Liver (tissue), 9 donors: ENCODE data around the gene AMBRA1. TPM values are rescaled to one million over a fixed set of nuclear protein-coding genes. Genes with fewer than 3 reads are reported as not detected.

ENCODE experiments used
- DNase-seq: peaks from one replicate; pipeline ENCODE4 v3.0.0-alpha.2; 2017; ENCODE audit warnings: low spot score
- H3K27ac ChIP-seq, 2 donors: one replicate each; pipeline ENCODE4 v1.7.0; 2013; ENCODE audit warnings: inconsistent platforms in 2 of 2, low read length in 2 of 2, control low read depth in 1 of 2, low read depth in 1 of 2, mild to moderate bottlenecking in 1 of 2
- H3K27me3 ChIP-seq, 4 donors: one replicate each; pipeline versions ENCODE4 v1.6.1 to v1.7.0; 2013; ENCODE audit warnings: low read length in 3 of 4, inconsistent platforms in 1 of 4, mild to moderate bottlenecking in 1 of 4, moderate library complexity in 1 of 4; ENCODE audit not compliant: control insufficient read depth in 4 of 4, insufficient read depth in 4 of 4
- H3K36me3 ChIP-seq, 4 donors: one replicate each; pipeline versions ENCODE4 v1.6.1 to v1.7.0; 2013; ENCODE audit warnings: low read length in 3 of 4, mild to moderate bottlenecking in 3 of 4, low read depth in 1 of 4, moderate library complexity in 1 of 4; ENCODE audit not compliant: control insufficient read depth in 4 of 4, insufficient read depth in 3 of 4
- H3K4me1 ChIP-seq, 4 donors: one replicate each; pipeline versions ENCODE4 v1.6.1 to v1.7.0; 2013; ENCODE audit warnings: low read length in 3 of 4, mild to moderate bottlenecking in 3 of 4, moderate library complexity in 1 of 4; ENCODE audit not compliant: control insufficient read depth in 4 of 4, insufficient read depth in 4 of 4
- H3K4me3 ChIP-seq, 3 donors: one replicate each; pipeline versions ENCODE4 v1.6.1 to v1.7.0; 2013; ENCODE audit warnings: low read length in 3 of 3, control low read depth in 1 of 3, low read depth in 1 of 3, mild to moderate bottlenecking in 1 of 3
- H3K9ac ChIP-seq, 2 donors: one replicate each; pipeline ENCODE4 v1.7.0; 2013; ENCODE audit warnings: low read length in 2 of 2, mild to moderate bottlenecking in 2 of 2, moderate library complexity in 2 of 2, control low read depth in 1 of 2, low read depth in 1 of 2
- H3K9me3 ChIP-seq, 4 donors: one replicate each; pipeline versions ENCODE4 v1.6.1 to v1.7.0; 2013; ENCODE audit warnings: low read length in 3 of 4; ENCODE audit not compliant: control insufficient read depth in 4 of 4
- ATF3 ChIP-seq: IDR thresholded peaks from 2 replicates; pipeline ENCODE4 v1.6.1; 2016; ENCODE audit warnings: antibody characterized with exemption
- CTCF ChIP-seq: fragments of 150-350 bp; IDR thresholded peaks from 2 replicates; pipeline ENCODE4 v1.5.1; 2017; ENCODE audit warnings: improper control_type of control experiment, low read depth, low read length; ENCODE audit not compliant: missing input control
- EGR1 ChIP-seq, 2 donors: IDR thresholded peaks; 2 replicates each; pipeline ENCODE4 v1.6.1; 2016 to 2018; ENCODE audit warnings: antibody characterized with exemption in 2 of 2, low read depth in 2 of 2
- FOXA1 ChIP-seq: IDR thresholded peaks from 2 replicates; pipeline ENCODE4 v1.6.1; 2016; ENCODE audit warnings: antibody characterized with exemption
- GABPA ChIP-seq, 2 donors: IDR thresholded peaks in 1 of 2; conservative IDR thresholded peaks in 1 of 2; 2 replicates each; pipeline ENCODE4 v1.6.1; 2016; ENCODE audit warnings: antibody characterized with exemption in 2 of 2, mild to moderate bottlenecking in 1 of 2, moderate library complexity in 1 of 2
- JUND ChIP-seq, 2 donors: IDR thresholded peaks; 2 replicates each; pipeline ENCODE4 v1.6.1; 2016; ENCODE audit warnings: antibody characterized with exemption in 2 of 2
- MAX ChIP-seq: IDR thresholded peaks from 2 replicates; pipeline ENCODE4 v1.6.1; 2016; ENCODE audit warnings: antibody characterized with exemption
- REST ChIP-seq: IDR thresholded peaks from 2 replicates; pipeline ENCODE4 v1.6.1; 2016; ENCODE audit warnings: antibody characterized with exemption, mild to moderate bottlenecking
- RXRA ChIP-seq, 2 donors: IDR thresholded peaks; 2 replicates each; pipeline ENCODE4 v1.6.1; 2017 to 2018; ENCODE audit warnings: antibody characterized with exemption in 2 of 2, mild to moderate bottlenecking in 1 of 2
- SP1 ChIP-seq: IDR thresholded peaks from 2 replicates; pipeline ENCODE4 v1.6.1; 2018; ENCODE audit warnings: antibody characterized with exemption, mild to moderate bottlenecking
- TAF1 ChIP-seq: conservative IDR thresholded peaks from 2 replicates; pipeline ENCODE4 v1.6.1; 2016; ENCODE audit warnings: antibody characterized with exemption, mild to moderate bottlenecking
- YY1 ChIP-seq: IDR thresholded peaks from 2 replicates; pipeline ENCODE4 v1.6.1; 2016; ENCODE audit warnings: antibody characterized with exemption, mild to moderate bottlenecking
- WGBS: extraction: QIAGEN DNeasy Blood & Tissue Kit; methylation state at CpG from one replicate; pipeline ENCODE4 v1.1.7; 2013; 5-methylcytosine and 5-hydroxymethylcytosine counted together
- polyA plus RNA-seq, 2 donors: library from polyadenylated mRNA; stranded (reverse) in 1 of 2; unstranded in 1 of 2; fragments of 200-250 nt in 1 of 2; fragments of >200 nt in 1 of 2; fragmentation: Nextera tagmentation in 1 of 2; extraction: Ambion mirVana in 1 of 2; gene quantifications; one replicate each; pipeline versions ENCODE4 v1.2.1 to v1.2.3, GENCODE V29; 2013 to 2015
- total RNA-seq, 2 donors: library from RNA; depleted of rRNA; stranded (reverse); fragments of >200 nt; gene quantifications; one replicate each; pipeline ENCODE4 v1.2.3, GENCODE V29; 2014
- donor health status: healthy.
- donor health status: healthy.
- donor health status: healthy.
- donor health status: healthy.
- donor health status: healthy.

The AMBRA1 gene
- total and polyA plus RNA-seq, 4 donors = 3.7 to 25.7 (median 15.1) TPM

GRCh38 chr11:46562527-46562926 is 31.3 kb downstream of the AMBRA1 start:
- DNase-seq = no peak
- Histone ChIP-seq H3K9me3 (no peaks in the 10 kb centered on the region), H3K36me3 (no peaks in the 10 kb centered on the region), H3K4me3 (no peak overlapping the region), H3K27me3 (no peaks in the 10 kb centered on the region), H3K27ac (no peak overlapping the region), H3K4me1 (peaks cover 6 to 13% (median 7%) of the 10 kb centered on the region in 4 donors), H3K9ac (no peak overlapping the region)
- TF ChIP-seq TAF1 (no peak), ATF3 (no peak), CTCF (no peak), SP1 (no peak), RXRA (IDR thresholded peaks at IDR 0.05) (no peak), REST (no peak), GABPA (IDR thresholded peaks at IDR 0.05 in 1 of 2, conservative IDR thresholded peaks at IDR 0.05 in 1 of 2) (no peak)
- 96% methylated on average over 5 of the region's 5 CpGs for WGBS

- no peaks in the 10 kb centered on the region for H3K36me3 ChIP-seq
- DNase-seq = no peak
- TF ChIP-seq SP1 = no peak
- TF ChIP-seq GABPA (IDR thresholded peaks at IDR 0.05 in 1 of 2, conservative IDR thresholded peaks at IDR 0.05 in 1 of 2) = peak in 1 of 2 donors; percentile 19
- H3K27me3 ChIP-seq = no peaks in the 10 kb centered on the region
- no peaks in the 10 kb centered on the region for H3K9me3 ChIP-seq
- H3K27ac ChIP-seq = peak overlapping the region; percentile 79 to 86
- H3K4me1 ChIP-seq = peaks cover 6 to 13% (median 8%) of the 10 kb centered on the region in 4 donors
- peak overlapping the region; percentile 52 to 62 (median 53) for H3K4me3 ChIP-seq
- H3K9ac ChIP-seq = peak overlapping the region; percentile 75 to 96
- WGBS = under 1% methylated on average over 6 of the region's 6 CpGs
Observed at GRCh38 chr11:46560300-46560991, 33.4 kb downstream of the AMBRA1 start.

- peak overlapping the region in 1 of 3 donors; percentile 52 for H3K4me3 ChIP-seq
- no peak for DNase-seq
- H3K27ac ChIP-seq = peak overlapping the region; percentile 79 to 86
- no peak for TF ChIP-seq YY1
- TF ChIP-seq EGR1 (IDR thresholded peaks at IDR 0.05; ENCODE audit: low read depth in 2 of 2) = no peak
- TF ChIP-seq RXRA (IDR thresholded peaks at IDR 0.05) = no peak
- no peak for TF ChIP-seq ATF3
- no peak for TF ChIP-seq SP1
- no peak for TF ChIP-seq JUND (IDR thresholded peaks at IDR 0.05)
- no peak for TF ChIP-seq MAX
- no peak for TF ChIP-seq CTCF
- TF ChIP-seq FOXA1 = no peak
- no peak for TF ChIP-seq GABPA (IDR thresholded peaks at IDR 0.05 in 1 of 2, conservative IDR thresholded peaks at IDR 0.05 in 1 of 2)
- H3K27me3 ChIP-seq = no peaks in the 10 kb centered on the region
- 71% methylated on average over 1 of the region's 1 CpG for WGBS
- no peaks in the 10 kb centered on the region for H3K36me3 ChIP-seq
- H3K9me3 ChIP-seq = no peaks in the 10 kb centered on the region
- peak overlapping the region; percentile 75 to 96 for H3K9ac ChIP-seq
- H3K4me1 ChIP-seq = peaks cover 8 to 19% (median 10%) of the 10 kb centered on the region in 4 donors
Observed at GRCh38 chr11:46559815-46560214, 34.0 kb downstream of the AMBRA1 start.
